T47D (cell line): ENCODE measurements around the gene IL1RAPL2.

Experiments
- DNase-seq, 2 experiments: peaks; one replicate each; pipeline versions ENCODE4 v3.0.0 to v3.0.0-alpha.2; 2011 to 2012; ENCODE audit warnings: low read depth in 1 of 2, low spot score in 1 of 2
- JUND ChIP-seq: IDR thresholded peaks from 2 replicates; pipeline ENCODE4 v1.6.1; 2012; ENCODE audit warnings: low read depth
- in situ Hi-C: cut with HindIII; loops from 2 replicates; pipeline ENCODE4 v1.10.0; 2016; ENCODE audit warnings: low sequenced_read_pairs, low pct_unique_long_range_greater_than_20kb

Gene IL1RAPL2

DNA sequence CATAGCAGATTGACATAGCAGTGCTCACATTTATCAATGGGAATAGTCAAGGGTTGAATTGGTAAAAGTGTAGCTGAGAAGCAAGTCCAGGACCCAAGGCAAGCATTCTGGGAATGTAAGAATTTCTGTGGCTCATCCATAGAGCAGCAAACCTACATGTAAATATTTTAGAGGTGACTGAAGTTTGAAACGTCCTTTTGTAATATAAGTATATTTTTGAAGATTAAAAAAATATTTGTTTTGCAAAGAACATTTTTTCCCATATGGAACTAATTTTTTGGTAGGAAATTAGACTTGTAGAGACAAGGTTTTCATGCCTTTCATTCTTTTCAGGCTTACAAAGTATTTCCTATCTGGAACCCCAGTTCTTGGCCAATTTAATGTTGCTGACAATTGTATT, 550.5 kb downstream of the IL1RAPL2 start:
- no peak for DNase-seq
- no peak for TF ChIP-seq JUND
- in situ Hi-C loops = no loop called here

GRCh38 chrX:105117621-105118020, 551.6 kb downstream of the IL1RAPL2 start:
- in situ Hi-C loops = no loop called here
- no peak for TF ChIP-seq JUND
- no peak for DNase-seq

- no peak for DNase-seq
- no peak for TF ChIP-seq JUND
- in situ Hi-C loops = no loop called here
Observed at GRCh38 chrX:105120463-105120862, 554.5 kb downstream of the IL1RAPL2 start.

DNA sequence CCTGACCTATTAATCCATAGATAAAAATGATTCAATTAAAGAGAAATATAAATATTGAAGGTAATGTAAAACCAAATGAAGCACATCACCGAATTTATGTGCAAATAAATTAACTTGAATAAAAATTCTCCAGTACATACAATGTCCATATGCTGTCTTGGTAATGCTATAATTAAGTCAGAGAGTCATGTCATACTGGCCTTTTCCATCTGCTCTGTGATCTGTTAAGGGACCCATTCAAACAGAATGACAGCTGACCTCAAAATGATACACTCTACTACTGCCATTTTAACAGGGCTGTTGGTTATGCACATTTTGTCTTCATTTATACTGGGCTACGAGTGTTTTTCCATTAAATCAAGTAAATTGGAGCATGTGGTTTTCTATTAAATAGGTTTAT, 555.2 kb downstream of the IL1RAPL2 start:
- in situ Hi-C loops = no loop called here
- TF ChIP-seq JUND = no peak
- no peak for DNase-seq

GRCh38 chrX:105126201-105126600, 560.2 kb downstream of the IL1RAPL2 start:
- in situ Hi-C loops = no loop called here
- DNase-seq = no peak
- no peak for TF ChIP-seq JUND

DNA sequence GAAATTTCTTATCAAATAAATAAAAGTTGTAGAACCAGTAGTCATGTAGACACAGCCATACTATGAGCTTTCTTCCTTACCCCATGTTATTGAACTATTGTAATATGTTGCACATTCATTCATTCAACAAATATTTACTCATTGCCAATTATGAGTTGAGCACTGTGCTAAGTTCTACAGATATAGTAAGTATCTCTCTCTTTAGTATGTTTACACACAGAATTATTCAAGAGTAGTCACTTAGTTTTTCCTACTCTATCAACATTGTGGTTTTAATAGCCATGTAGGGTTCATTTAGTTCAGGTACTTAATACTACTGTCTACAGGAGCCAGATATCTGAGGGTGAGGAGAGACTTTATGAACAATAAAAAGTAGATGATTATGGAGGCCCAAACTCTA, 568.3 kb downstream of the IL1RAPL2 start:
- no peak for DNase-seq
- in situ Hi-C loops = no loop called here

GRCh38 chrX:105136786-105137185, 570.8 kb downstream of the IL1RAPL2 start:
- in situ Hi-C loops = no loop called here
- DNase-seq = no peak
- no peak for TF ChIP-seq JUND

More for the DNA sequence above, 568.3 kb downstream of the IL1RAPL2 start:
- no peak for TF ChIP-seq JUND

GRCh38 chrX:105150036-105150435, 584.0 kb downstream of the IL1RAPL2 start:
- DNase-seq = no peak
- in situ Hi-C loops = no loop called here
- TF ChIP-seq JUND = no peak

DNA sequence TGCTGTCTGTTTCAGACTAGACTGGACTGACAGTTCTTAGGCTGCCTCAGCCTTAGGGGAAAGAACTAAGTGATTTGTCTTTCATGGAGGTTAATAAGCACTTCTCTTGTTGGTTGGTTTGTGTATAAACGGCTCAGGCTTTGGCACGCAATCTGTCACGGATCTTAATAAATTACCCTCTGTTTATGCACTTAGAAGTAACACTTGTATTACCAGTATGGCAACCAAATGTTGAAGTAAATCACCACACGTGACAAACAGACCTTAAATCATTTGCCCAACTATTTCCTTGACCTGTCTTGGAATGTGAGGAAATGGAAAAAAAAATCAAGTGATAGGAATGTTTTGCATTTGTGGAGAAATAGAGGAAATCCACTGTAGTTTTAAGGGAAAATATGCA, 584.6 kb downstream of the IL1RAPL2 start:
- no peak for TF ChIP-seq JUND
- in situ Hi-C loops = no loop called here
- peak in 1 of 2 experiments; percentile 17 for DNase-seq

DNA sequence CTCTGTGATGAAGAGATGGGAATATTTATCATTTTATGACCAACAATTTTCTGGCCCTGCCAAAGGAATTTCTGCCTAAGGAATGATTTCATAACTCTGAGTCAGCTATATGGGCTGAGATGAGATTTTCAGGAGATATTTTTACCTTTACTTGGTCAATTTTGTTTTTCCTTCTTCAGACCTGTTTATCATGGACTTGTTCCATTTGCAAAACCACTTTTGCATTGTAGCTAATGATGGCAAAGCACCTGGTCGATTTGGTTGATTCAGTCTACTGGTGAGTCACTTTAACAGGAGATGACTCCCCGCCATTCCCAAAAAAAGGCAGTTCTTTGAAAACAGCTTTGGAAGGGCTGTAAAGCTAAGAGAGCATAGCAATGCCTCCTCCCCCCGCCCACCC, 601.2 kb downstream of the IL1RAPL2 start:
- no peak for TF ChIP-seq JUND
- DNase-seq = no peak
- in situ Hi-C loops = no loop called here

- no peak for TF ChIP-seq JUND
- in situ Hi-C loops = no loop called here
- no peak for DNase-seq
Observed at GRCh38 chrX:105168577-105168976, 602.6 kb downstream of the IL1RAPL2 start.

DNA sequence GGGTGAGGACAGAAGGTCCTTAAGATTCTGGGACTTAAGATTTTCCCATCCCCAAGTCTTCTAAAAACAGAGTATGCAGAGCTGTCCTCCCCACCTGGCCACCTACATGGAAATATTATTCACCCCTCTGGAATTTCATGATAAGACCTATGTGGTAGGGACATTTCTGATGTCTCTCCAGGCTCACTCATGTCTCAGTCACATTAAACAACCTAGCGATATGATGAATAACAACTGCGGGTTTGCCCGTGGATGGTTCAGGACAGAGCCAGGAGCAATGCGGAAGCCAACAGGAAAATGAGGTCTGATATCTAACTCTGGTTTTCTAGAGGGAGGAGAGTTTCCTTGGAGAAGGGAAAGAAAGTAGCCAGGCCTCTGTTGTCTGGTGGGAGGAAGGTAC, 607.1 kb downstream of the IL1RAPL2 start:
- no peak for TF ChIP-seq JUND
- in situ Hi-C loops = no loop called here
- no peak for DNase-seq

DNA sequence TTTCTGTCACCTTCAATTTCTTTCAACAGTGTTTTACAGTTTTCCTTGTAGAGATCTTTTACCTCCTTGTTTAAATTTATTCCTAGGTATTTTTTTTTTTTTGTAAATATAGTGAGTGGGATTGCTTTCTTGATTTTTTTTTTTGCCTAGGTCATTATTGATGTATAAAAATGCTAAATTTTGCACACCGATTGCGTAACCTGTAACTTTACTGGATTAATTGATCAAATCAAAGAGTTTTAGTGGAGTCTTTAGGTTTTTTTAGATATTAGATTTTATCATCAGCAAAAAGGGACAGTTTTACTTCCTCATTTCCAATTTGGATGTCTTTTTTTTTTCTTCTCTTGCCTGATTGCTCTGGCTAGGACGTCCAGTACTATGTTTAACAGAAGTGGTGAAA, 613.6 kb downstream of the IL1RAPL2 start:
- TF ChIP-seq JUND = no peak
- DNase-seq = no peak
- in situ Hi-C loops = no loop called here

DNA sequence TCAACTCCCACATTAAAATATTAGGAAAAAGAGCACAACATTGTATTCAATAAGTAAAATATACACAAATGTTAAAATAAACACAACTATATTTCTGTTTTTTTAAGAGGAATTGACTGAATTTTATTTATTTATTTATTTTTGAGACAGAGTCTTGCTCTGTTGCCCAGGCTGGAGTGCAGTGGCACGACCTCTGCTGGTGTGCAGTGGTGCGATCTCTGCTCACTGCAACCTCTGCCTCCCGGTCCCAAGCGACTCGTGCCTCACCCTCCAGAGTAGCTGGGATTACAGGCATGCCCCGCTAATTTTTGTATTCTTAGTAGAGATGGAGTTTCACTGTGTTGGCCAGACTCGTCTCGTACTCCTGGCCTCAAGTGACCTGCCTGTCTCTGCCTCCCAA, 623.1 kb downstream of the IL1RAPL2 start:
- in situ Hi-C loops = no loop called here
- DNase-seq = peak in 1 of 2 experiments; percentile 0
- TF ChIP-seq JUND = no peak
